GM18870 (cell line): ENCODE measurements around the gene FBXO17.

ENCODE experiments used
- ATAC-seq: cut with Tn5 transposase; IDR thresholded peaks from one replicate; pipeline ENCODE4 v1.9.1; 2021; ENCODE audit warnings: moderate library complexity; ENCODE audit not compliant: unreplicated experiment

FBXO17 gene

GRCh38 chr19:38894968-38895367 is 80.6 kb downstream of the FBXO17 start:
- no peak for ATAC-seq

GRCh38 chr19:38893341-38893771 is 82.2 kb downstream of the FBXO17 start:
- ATAC-seq, result no peak

GRCh38 chr19:38892841-38893240 is 82.7 kb downstream of the FBXO17 start:
- ATAC-seq, result no peak

- no peak for ATAC-seq
Measured at GRCh38 chr19:38891771-38892170, 83.8 kb downstream of the FBXO17 start.
